GM12891 (cell line): ENCODE data around the gene HOMER3.
A peak's percentile ranks its signal among the peaks of the same experiment; 100 is the strongest.

Experiments used
- SPI1 ChIP-seq: IDR thresholded peaks from 2 replicates; pipeline ENCODE4 v1.6.1; 2011; ENCODE audit warnings: low read depth, low read length, control low read depth
- TAF1 ChIP-seq: IDR thresholded peaks from 2 replicates; pipeline ENCODE4 v1.6.1; 2011; ENCODE audit warnings: low read depth, low read length, control low read depth

DNA sequence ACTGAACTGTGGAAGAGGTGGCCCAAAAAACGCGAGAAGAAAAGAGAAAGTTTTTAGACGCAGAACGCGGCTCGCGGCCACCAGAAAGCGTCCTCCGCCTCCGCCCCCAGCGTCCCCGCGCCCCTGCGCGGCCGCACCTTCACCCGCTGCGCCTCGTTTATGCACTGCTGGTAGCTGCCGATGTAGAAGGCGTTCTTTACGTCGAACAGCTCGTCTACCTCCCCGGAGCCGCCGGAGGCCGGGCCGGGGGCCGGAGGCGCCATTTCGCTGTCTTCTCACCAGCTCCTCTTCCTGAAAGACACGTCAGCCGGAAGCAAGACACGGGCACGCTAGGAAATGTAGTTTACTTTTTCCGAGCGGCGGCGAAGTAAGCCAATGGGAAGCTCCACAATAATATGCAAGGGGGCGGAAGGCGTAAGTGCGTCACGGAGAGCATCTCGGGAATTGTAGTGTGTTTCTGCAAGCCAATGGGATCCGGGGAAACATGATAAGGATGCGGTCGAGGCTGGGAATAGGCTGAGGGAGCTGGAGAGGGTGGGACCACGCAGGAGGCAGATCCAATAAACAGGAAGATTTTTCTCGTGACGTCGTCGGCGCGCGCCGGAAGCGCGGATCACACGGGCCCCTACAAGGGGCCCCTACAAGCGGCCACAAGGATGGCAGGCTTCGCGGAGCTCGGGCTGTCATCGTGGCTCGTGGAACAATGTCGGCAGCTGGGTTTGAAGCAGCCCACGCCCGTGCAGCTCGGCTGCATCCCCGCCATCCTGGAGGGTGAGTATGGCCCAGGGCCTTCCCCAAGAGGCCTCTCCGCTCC, 21.7 kb downstream of the HOMER3 start, which contains the start of the genes COPE and DDX49:
- TF ChIP-seq SPI1 (no peak), TAF1 (peak; percentile 94)
